Glutamatergic neuron (in vitro differentiated cells): ENCODE results near the gene PALD1. TPM values are rescaled to one million over a fixed set of nuclear protein-coding genes. Genes with fewer than 3 reads are reported as not detected.

Experiments used
- DNase-seq: peaks from one replicate; pipeline ENCODE4 v3.0.0; 2022
- H3K27ac Mint-ChIP-seq: one replicate; pipeline ENCODE4 v1.8.0; 2020; ENCODE audit warnings: mild to moderate bottlenecking, mixed read lengths, inconsistent platforms; ENCODE audit not compliant: unreplicated experiment
- H3K27me3 Mint-ChIP-seq: one replicate; pipeline ENCODE4 v1.8.0; 2020; ENCODE audit warnings: mild to moderate bottlenecking, moderate library complexity, mixed read lengths, inconsistent platforms; ENCODE audit not compliant: unreplicated experiment
- H3K36me3 Mint-ChIP-seq: one replicate; pipeline ENCODE4 v1.8.0; 2020; ENCODE audit warnings: mild to moderate bottlenecking, mixed read lengths, inconsistent platforms; ENCODE audit not compliant: unreplicated experiment
- H3K4me1 Mint-ChIP-seq: one replicate; pipeline ENCODE4 v1.8.0; 2020; ENCODE audit warnings: mild to moderate bottlenecking, low read depth, mixed read lengths, inconsistent platforms; ENCODE audit not compliant: unreplicated experiment
- H3K4me3 Mint-ChIP-seq: one replicate; pipeline ENCODE4 v1.8.0; 2020; ENCODE audit warnings: mild to moderate bottlenecking, mixed read lengths, inconsistent platforms; ENCODE audit not compliant: unreplicated experiment
- H3K9me3 Mint-ChIP-seq: one replicate; pipeline ENCODE4 v1.8.0; 2020; ENCODE audit warnings: mild to moderate bottlenecking, moderate library complexity, mixed read lengths, inconsistent platforms; ENCODE audit not compliant: unreplicated experiment
- CTCF ChIP-seq: fragments of 200-600 bp; sonication (generic); IDR thresholded peaks from one replicate; pipeline ENCODE4 v1.5.0; 2021; ENCODE audit not compliant: partially characterized antibody, unreplicated experiment
- total RNA-seq: library from RNA; stranded (reverse); fragmentation: NEBNext Ultra II Directional; extraction: Animal tissue kit (Norgen Biotek cat#: 25700); gene quantifications from one replicate; pipeline ENCODE4 v1.2.1, GENCODE V29; 2021; ENCODE audit not compliant: unreplicated experiment

PALD1 gene
- total RNA-seq, 1 donor from 2014 or later, result 15.5 TPM

GRCh38 chr10:70566515-70567290, 88.1 kb downstream of the PALD1 start:
- TF ChIP-seq CTCF, result no peak
- H3K36me3 Mint-ChIP-seq, result no peaks in the 10 kb centered on the region
- peaks cover 4% of the 10 kb centered on the region for H3K27me3 Mint-ChIP-seq
- no peak for DNase-seq
- H3K4me3 Mint-ChIP-seq, result no peak overlapping the region
- no peak overlapping the region for H3K27ac Mint-ChIP-seq
- H3K9me3 Mint-ChIP-seq, result peaks cover 4% of the 10 kb centered on the region
- H3K4me1 Mint-ChIP-seq, result peaks cover 2% of the 10 kb centered on the region

GRCh38 chr10:70567603-70568002, 89.0 kb downstream of the PALD1 start:
- Mint-ChIP-seq H3K36me3 (no peaks in the 10 kb centered on the region), H3K9me3 (peaks cover 4% of the 10 kb centered on the region), H3K4me1 (peaks cover 2% of the 10 kb centered on the region), H3K27ac (no peak overlapping the region), H3K4me3 (no peak overlapping the region), H3K27me3 (peaks cover 4% of the 10 kb centered on the region)
- no peak for TF ChIP-seq CTCF
- DNase-seq, result no peak

- no peak for DNase-seq
These were observed 89.5 kb downstream of the PALD1 start for GRCh38 chr10:70568113-70568512.

GRCh38 chr10:70568781-70569495, 90.4 kb downstream of the PALD1 start:
- H3K9me3 Mint-ChIP-seq, result peaks cover 1% of the 10 kb centered on the region
- H3K27ac Mint-ChIP-seq, result no peak overlapping the region
- DNase-seq, result no peak
- no peaks in the 10 kb centered on the region for H3K4me1 Mint-ChIP-seq
- TF ChIP-seq CTCF, result no peak
- H3K4me3 Mint-ChIP-seq, result no peak overlapping the region
- peaks cover 1% of the 10 kb centered on the region for H3K27me3 Mint-ChIP-seq
- no peaks in the 10 kb centered on the region for H3K36me3 Mint-ChIP-seq

More at GRCh38 chr10:70568113-70568512, 89.5 kb downstream of the PALD1 start:
- H3K36me3 Mint-ChIP-seq, result no peaks in the 10 kb centered on the region
- peaks cover 1% of the 10 kb centered on the region for H3K27me3 Mint-ChIP-seq
- no peak for TF ChIP-seq CTCF
- H3K4me3 Mint-ChIP-seq, result no peak overlapping the region
- peaks cover 1% of the 10 kb centered on the region for H3K4me1 Mint-ChIP-seq
- peaks cover 3% of the 10 kb centered on the region for H3K9me3 Mint-ChIP-seq
- H3K27ac Mint-ChIP-seq, result no peak overlapping the region

GRCh38 chr10:70571236-70571635, 92.7 kb downstream of the PALD1 start:
- no peak for TF ChIP-seq CTCF
- DNase-seq, result no peak
- H3K9me3 Mint-ChIP-seq, result no peaks in the 10 kb centered on the region
- peaks cover under 1% of the 10 kb centered on the region for H3K27me3 Mint-ChIP-seq
- H3K36me3 Mint-ChIP-seq, result no peaks in the 10 kb centered on the region
- H3K4me3 Mint-ChIP-seq, result no peak overlapping the region
- no peaks in the 10 kb centered on the region for H3K4me1 Mint-ChIP-seq
- H3K27ac Mint-ChIP-seq, result no peak overlapping the region
